Vagina (tissue), 2 donors: ENCODE measurements around the gene PKN2.

Experiments used
- CTCF ChIP-seq, 3 experiments: fragments of 450-650 bp in 2 of 3; fragments of 200-600 bp in 1 of 3; sonication (generic) in 1 of 3; IDR thresholded peaks; one replicate each; pipeline ENCODE4 v1.5.1; 2017 to 2019; ENCODE audit warnings: antibody characterized with exemption in 3 of 3, mild to moderate bottlenecking in 2 of 3, moderate library complexity in 2 of 3
- POLR2A ChIP-seq, 2 donors: fragments of 450-650 bp; IDR thresholded peaks; one replicate each; pipeline ENCODE4 v1.6.1; 2017; ENCODE audit warnings: antibody characterized with exemption in 2 of 2, mild to moderate bottlenecking in 2 of 2, moderate library complexity in 2 of 2

- TF ChIP-seq POLR2A (IDR thresholded peaks at IDR 0.05): no peak
- no peak for TF ChIP-seq CTCF (IDR thresholded peaks at IDR 0.05)
Observed at GRCh38 chr1:88801575-88802208, 117.6 kb downstream of the PKN2 start.
